ENCODE measurements around the gene BCL2L2.

GRCh38 chr14:23306412-23307145 lies at the start of gene BCL2L2:
- TF ChIP-seq PATZ1 (CRISPR knock-in tag; IDR thresholded peaks at IDR 0.05; ENCODE audit: borderline replicate concordance) (peak; percentile 60; the same call in 1 of the 2 replicates), ZNF565 (CRISPR knock-in tag; conservative IDR thresholded peaks at IDR 0.05; ENCODE audit: low read depth) (no peak), ZFP3 (CRISPR knock-in tag; IDR thresholded peaks at IDR 0.05) (no peak), TSHZ2 (CRISPR knock-in tag; IDR thresholded peaks at IDR 0.05) (no peak)
